SHP77 treated with DMSO at 0.1 percent for 48 hours (cell line): ENCODE data around the gene REG4.
"Not testable (repeated sequence)": the region's sequence is repeated elsewhere in the genome, so short reads cannot be mapped to it uniquely, and the experiment has no call there.

Experiments used
- DNase-seq: peaks from one replicate; lab custom pipeline; 2025; lab: John Stamatoyannopoulos, UW

The REG4 gene

GRCh38 chr1:119811387-119811786 lies at the start of gene REG4:
REG4 (minus strand) TSS chr1:119811460; CDS start chr1:119808769, 2,691 bp downstream.
- DNase-seq: no peak

DNA sequence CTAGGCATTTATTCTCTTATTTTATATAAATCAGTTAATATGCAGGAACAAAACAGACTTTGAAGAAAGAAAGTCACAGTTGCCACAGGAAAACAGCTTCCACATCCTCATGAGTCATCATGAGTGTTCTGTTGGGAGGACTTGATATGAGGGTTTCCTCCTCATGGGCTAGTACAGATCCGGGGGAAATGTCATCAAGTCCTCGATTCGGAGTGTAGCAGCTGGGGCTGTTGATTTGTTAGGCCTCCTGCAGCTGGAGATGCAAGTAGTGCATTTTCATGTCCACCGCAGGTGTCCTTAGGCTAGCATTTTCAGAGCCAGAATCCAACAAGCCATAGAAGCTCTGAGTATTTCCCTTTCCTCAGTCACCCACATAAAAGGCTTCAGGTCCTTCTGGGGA lies 48.4 kb upstream of the REG4 start:
- DNase-seq: no peak

- not testable (repeated sequence) for DNase-seq
Observed at GRCh38 chr1:119858556-119859214, 47.4 kb upstream of the REG4 start.

- no peak for DNase-seq
Observed at GRCh38 chr1:119858126-119858525, 46.9 kb upstream of the REG4 start.

DNA sequence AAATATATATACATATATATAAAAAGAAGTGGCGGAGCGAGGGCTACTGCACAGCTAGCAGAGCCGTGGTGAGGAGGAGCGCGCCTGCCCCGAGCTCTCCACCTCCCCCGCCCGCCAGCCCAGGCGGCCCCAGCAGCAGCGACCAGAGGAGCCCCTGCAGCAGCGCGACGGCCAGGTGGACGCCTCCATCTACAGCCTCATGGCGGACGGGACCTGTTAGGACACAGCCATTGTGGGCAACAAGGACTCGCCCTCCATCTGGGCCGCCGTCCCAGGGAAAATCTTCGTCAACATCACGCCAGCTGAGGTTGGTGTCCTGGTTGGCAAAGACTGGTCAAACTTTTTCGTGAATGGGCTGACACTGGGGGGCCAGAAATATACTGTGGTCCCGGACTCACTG lies 41.9 kb upstream of the REG4 start:
- DNase-seq: no peak

DNA sequence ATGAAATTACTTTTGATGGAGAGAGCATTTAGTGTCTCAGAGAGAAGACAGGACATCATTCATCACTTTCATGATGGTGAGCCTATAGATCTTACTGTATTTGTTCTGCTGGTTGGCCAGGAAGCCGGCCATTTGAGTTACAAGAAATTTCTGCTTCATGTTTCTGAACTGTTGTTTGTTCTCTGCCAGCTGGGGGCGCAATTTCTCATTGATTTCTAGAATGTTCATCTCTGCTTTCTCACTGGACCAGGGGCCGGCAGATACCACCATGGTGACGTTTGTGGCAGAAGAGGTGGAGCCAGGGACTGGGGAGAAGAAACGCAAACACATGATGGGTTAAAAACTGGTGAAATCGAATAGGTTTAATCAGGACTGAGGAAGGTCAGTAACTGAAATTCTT lies 32.9 kb upstream of the REG4 start:
- not testable (repeated sequence) for DNase-seq

- no peak for DNase-seq
Observed at GRCh38 chr1:119841306-119841705, 30.0 kb upstream of the REG4 start.

- no peak for DNase-seq
Observed at GRCh38 chr1:119840745-119841144, 29.5 kb upstream of the REG4 start.

DNA sequence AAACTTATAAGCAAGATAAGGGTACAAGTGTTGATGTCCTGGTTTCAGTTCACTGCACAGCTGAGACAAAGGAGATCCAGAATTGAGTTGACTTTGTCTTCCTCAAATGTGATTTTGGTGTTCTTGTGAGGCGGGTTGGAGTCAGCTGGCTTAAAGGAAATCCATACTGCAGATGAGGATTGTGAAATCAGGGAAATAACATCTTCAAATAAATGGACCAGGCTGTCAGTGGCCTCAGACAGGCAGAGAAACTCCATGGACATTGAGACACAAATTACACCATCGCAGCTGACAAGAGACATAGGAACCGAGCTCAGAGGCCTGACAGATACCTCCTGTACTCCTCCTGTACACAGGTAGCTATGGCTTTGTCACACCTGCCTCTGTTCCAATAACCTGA lies 27.0 kb upstream of the REG4 start:
- DNase-seq: no peak

- no peak for DNase-seq
Observed at GRCh38 chr1:119834990-119835389, 23.7 kb upstream of the REG4 start.

GRCh38 chr1:119831027-119831426 lies 19.8 kb upstream of the REG4 start:
- DNase-seq: no peak

DNA sequence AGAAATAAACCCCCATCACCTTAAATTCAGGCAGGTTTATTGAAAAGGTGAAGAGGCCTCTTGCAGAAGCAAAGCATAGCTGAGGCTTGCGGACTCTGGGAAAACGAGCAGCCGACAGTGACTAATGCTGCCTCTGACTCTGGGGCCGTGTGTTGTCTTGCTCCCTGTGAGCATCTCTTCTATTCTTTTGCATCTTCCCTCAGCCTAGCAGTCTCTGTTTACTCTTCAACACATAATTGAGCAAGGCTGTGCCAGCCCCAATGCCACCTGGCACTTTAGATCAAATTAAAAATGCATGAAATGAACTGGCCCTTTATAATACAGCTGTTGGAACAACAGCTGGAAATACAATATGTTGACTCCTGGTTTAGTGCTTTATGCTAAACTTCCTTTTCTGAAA lies 18.4 kb upstream of the REG4 start:
- DNase-seq: peak; percentile 29

GRCh38 chr1:119829006-119829405 lies 17.7 kb upstream of the REG4 start:
- not testable (repeated sequence) for DNase-seq

DNA sequence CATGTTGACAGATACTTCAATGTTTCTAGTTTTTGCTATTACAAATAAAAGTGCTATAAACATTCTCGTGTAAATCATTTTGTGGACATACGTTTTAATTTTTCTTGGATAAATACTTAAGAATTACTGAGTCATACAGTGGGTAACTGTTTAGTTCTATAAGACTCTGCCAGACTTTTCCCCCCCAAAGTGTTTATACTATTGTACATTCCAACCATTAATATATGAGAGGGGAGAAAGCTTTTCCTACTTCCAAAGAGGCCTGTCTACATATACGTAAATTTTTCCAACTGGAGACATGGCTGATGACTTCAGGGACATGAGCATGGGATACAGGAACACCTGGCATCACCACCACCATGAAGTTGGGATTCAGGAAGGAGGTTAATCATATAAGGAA lies 17.0 kb upstream of the REG4 start:
- DNase-seq: no peak

- no peak for DNase-seq
Observed at GRCh38 chr1:119827010-119827409, 15.8 kb upstream of the REG4 start.

DNA sequence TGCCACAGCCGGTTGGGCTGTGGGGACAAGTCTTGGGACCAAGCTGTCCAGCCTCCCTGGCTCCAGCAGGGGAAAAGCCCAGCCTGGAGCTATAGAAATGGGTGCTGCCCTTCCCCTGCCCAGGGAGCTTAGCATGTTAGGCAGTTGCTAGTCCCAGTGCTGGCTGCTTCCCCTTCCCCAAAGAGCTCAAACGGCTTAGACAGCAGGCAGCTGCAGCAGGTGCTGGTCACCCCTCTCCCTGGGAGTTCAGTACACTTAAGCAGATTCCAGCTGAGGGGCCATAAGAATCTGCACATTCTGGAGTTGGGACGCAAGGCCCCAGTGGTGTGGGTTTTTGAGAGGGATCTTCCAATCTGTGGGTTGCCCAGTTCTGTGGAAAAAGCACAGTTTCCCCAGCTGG lies 11.1 kb upstream of the REG4 start:
- no peak for DNase-seq

DNA sequence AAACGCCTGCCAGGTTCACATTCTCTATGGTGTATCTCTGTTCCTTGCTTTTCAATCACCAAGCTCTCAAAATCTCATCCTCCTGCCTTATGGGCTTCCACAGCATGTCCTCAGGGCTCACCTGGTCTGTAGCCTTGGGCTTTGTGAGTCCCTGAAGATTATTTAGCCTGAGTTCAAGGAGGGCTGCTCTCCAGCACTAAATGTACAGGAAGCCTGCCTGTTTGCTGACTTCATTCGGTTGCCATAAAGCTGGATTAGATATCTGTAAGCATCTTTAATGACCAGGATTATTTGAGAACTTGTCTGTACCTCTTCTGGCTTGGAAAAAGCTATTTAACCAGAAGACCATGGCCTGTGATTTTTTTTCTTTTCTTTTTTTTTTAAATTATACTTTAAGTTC lies 6.9 kb upstream of the REG4 start:
- DNase-seq: no peak

- no peak for DNase-seq
Observed at GRCh38 chr1:119816407-119816806, 5.1 kb upstream of the REG4 start.

DNA sequence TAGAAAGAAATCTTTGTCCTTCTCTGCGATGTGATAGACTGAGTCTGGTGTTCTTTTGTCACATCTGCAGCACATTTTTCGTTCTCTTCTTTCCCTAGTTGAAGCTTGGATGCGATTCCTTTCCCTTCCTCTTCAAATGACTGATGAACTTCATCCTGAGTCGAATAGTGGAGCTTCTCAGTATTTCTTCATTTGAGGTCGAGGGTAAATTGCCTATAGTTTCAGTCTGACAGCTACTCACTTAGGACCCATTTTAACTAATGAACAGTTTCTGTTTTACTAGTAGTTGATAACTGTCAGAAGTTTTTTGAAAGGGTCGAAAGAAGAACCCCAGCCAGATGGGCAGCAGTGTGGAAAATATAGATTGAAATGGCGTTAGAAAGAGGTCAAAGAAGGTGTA lies 4.7 kb upstream of the REG4 start:
- no peak for DNase-seq

DNA sequence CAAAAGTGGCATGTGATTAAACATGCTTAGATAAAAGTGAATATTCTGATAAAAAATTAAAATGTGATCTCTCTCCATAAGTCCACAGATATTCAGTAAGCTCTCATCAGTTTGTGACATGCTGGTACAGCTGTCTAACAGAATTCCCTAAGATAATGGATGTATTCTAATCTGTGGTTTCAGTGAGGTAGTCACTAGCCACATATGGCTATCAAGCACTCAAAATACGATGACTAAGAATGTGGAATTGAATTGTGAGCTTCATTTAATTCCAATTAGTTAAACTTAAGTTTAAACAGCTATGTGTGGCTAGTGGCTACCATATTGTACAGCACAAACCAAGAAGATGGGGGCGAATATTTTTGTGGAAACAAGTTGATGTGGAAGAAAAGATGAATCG lies 4.1 kb upstream of the REG4 start:
- DNase-seq: no peak

- no peak for DNase-seq
Observed at GRCh38 chr1:119814288-119814687, 3.0 kb upstream of the REG4 start.

- no peak for DNase-seq
Observed at GRCh38 chr1:119811985-119812557, 811 bp upstream of the REG4 start.

DNA sequence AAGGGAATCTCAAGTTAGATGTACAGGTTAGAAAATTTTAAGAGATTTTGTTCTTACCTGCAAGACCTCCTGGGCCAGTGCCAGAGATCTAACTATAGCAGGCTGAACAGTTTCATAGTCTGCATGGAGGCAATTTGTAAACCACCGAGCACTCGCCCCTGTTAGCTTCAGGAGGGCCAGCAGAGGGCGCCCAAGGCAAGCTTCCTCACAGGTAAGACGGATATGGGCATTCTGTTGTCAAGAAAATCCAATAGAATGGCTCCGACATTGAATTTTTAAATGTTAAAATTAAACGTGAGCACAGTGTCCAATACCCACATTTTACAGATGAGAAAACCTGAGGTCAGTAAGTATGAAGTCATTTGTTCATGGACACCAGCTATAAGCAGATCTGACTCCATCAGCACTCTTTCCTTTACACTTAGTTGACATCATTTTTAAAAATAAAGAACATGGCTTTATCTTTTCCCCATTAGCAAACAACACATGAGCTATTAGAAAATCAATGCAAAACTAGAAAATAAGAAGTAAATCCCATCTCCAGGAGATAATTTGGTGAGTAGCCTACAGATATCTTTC lies 2.2 kb downstream of the REG4 start:
- DNase-seq: peak; percentile 69

DNA sequence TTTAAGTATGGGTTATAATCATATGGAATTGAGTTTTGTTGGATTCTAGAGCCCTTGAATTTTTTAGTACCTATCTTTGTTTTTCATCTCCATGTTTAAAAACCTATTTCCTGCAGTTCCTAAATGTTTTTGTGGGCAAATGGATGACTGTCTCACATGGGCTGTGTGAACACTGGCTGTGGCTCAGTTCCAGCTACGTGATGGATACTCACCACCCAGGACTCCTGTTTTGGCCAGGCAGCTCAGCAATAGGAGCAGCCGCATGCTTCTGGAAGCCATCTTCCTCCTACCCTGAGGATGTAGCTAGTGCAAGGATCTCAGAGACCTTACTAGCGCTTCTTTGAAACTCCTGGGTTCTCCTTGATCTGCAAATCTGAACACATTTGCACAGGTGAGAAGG lies 2.8 kb downstream of the REG4 start:
- no peak for DNase-seq
